ENCODE results near the gene HCFC1.

The HCFC1 gene

DNA sequence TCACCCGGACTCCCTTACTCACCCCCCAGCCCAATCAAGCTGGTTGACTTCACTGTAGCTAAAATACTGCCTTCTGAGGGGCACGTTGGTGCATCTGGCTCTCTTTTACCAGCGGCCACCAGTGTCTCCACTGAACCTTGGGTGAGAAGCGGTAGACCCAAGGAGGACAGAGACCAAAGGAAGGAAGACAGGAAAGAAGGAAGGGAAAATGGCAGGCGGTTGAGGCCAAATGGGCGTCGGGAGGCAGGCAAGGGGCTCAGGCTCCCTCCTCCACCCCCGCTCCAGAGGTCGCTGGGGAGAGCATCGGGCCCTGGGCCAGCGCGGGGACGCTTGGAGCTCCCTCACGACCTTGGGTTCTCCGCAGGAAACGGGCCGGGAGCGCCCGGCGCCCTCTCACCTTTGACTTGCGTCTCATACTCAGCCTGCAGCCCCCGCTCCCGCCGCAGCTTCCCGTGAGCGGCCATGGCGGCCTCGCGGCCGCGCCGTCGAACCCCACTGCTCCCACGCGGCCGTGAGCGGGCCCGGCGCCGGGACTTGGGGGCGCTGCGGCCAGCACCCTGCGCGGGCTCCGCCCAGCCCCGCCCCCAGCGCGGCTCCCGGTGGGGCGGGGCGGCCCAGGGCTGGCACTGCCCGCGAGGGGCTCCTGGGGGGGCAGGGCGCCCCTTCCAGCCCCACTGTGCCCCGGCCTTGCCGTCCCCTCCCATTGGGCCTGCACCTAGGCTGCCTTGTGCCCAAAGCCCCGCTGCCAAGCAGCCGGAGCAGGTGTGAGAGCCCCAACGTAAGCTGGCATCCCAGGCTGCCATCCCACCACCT, 45.7 kb downstream of the HCFC1 start, which contains the start of gene ARHGAP4:
Gene ARHGAP4 (minus strand): TSS at position 526 of the 813 bp plus-strand sequence. CDS start 62 bp downstream, at position 464.
- peak in 1 of 2 donors; percentile 29 for DNase-seq (ENCODE audit: low read depth in 1 of 2, low spot score in 1 of 2)

DNA sequence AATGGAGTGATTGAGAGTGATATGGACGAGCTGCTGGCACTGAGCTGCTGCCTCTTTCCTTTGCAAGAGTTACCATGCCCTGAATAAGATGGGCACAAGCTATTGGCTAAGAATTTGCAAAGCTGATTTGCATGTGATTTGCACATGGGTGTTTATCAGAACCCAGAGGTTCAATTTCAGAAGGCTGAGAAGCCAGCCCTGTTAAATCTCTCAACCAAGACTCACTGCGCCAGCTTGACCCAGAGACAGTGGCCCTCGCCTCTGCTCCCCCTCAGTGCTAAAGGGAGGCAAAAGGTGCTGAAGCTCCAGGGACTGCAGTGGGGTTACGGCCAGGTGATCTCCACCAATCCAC, 46.3 kb downstream of the HCFC1 start:
- DNase-seq (ENCODE audit: low read depth in 1 of 2, low spot score in 1 of 2): no peak

DNA sequence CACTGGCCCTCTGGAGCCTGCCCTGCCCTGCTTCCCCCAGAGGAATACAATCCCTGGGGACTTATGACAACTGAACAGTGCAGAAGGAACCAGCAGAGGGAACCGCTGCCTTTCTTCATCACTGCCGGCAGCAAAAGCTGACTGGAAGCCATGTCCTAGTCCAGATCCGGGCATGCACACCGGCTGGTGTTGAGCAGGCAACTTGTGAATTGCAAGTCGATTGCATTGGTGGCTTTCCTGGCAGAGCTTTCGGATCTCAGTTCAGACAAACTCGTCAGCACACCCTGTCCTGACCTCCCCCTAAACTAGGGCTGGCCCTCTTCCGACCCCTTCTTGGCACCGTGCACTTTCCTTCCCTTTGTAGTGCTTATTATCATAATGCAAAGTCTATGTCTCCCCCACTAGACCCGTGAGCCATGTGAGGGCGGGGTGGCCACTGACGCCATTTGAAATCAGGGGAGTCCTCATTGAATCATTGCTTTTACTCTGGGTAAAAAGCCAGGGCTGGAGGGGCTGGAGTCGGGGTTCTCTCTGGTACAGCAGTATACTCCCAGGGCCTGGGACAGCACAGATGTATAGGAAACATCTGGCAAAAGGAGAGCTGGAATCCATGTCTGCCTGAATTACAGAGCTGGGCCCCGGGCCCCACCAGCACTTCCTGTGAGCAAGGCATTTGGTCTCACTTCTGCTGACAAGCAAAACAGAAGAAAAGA, 47.3 kb downstream of the HCFC1 start:
- peak in 1 of 2 donors; percentile 11 for DNase-seq (ENCODE audit: low read depth in 1 of 2, low spot score in 1 of 2)

DNA sequence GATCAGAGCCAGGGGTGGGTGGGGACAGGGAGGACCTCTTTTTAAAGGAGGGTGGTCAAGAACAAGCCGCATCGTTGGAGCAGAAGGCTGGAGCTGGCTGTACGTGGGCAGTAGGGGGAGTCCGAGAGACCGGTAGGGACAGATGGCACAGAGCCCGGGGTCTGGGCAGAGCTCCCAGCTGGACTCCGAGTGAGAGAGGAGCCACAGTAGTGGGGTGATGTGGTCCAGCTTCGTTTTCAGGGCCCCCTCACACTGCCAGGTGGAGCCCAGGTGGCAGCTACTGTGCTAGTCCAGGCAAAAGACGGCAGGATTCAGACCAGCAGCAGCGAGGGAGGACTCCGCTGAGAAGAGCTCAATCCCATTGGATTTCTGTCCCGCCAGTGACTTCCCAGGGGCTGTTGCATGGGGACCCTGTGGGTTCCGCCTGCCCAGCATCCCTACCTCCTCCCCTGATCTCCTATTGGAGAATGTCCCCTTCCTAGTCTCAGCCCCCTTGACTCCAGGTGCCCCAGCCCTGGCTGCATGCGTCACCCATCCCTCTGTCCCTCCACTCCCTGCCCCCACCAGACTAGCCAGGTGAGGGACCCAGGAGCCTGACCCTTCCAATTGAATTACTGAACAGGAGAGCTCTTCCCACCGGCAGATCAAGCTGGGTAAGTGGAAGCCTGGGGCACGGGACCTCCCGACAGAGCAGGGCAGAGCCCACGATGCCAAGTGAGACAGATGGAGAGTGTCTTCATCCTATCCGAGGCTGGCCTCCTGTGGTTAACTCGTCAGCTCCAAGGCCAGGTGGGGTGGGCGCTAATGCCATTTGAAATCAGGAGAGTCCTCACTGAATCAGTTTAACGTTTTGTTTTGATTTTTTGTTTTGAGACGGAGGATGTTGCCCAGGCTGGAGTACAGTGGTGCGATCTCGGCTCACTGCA, 48.4 kb downstream of the HCFC1 start:
- DNase-seq (ENCODE audit: low read depth in 1 of 2, low spot score in 1 of 2): no peak

DNA sequence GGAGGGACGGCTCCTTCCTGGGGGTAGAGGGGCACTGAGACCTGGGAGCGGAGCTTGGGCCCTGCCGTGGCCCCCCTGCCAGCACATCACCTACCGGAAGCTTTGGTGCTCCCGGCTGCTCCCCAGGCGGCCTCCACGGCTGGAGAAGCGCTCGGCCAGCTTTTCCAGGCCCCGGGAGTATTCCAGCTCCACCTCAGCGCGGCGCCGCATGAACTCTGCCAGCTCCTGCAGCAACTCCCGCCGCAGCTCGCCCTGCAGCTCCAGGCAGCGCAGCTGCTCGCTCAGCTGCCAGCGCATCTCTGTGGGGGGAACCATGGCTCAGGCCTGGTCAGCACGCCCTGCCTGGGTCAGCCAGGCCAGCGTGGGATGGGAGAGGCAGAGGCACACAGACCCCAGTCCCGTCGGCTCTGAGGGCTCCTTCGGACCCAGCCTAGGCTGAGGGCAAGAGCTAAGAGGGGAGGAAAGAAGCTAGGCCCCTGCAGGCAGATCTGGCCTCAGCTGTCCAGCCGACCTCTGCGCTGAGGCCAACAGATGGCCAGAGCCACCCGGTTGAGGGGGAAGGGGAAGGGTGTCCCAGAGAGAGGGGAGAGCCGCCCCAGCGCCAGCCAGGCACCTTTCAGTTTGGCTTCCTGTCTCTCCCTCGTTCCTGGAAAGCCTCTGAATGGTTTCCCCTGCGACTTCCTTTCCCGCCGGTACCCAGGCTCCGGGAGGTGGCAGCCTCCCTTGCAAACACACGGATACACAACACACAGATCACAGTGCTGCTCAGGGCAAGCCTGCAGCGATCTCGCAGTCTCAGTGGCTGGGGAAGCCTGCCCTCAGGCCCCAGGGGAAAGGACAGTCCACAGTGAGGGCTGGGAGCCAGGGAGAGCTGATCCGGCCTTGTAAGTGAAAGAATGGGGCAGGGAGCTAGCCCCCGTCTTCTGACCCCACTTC, 49.8 kb downstream of the HCFC1 start:
- no peak for DNase-seq (ENCODE audit: low read depth in 1 of 2, low spot score in 1 of 2)

DNA sequence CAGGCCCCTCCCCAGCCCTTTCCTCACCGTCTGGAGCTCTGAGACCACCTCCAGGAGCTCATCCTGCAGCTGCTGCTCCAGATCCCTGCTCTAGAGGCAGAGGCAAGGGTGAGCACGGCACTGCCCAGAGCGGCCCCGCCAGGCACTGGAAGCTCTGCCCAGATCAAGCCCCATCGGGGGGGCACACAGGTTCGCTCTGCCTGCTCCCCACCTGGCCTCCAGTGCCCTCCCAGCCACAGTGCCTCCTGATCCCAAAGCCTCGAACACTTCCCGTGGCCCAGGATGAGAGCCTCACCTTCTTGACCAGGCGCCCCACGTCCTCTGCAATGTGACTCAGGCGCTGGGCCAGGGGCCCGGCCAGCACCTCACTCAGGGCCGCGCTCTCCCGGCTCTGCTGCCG, 50.5 kb downstream of the HCFC1 start:
- DNase-seq (ENCODE audit: low read depth in 1 of 2, low spot score in 1 of 2): no peak

DNA sequence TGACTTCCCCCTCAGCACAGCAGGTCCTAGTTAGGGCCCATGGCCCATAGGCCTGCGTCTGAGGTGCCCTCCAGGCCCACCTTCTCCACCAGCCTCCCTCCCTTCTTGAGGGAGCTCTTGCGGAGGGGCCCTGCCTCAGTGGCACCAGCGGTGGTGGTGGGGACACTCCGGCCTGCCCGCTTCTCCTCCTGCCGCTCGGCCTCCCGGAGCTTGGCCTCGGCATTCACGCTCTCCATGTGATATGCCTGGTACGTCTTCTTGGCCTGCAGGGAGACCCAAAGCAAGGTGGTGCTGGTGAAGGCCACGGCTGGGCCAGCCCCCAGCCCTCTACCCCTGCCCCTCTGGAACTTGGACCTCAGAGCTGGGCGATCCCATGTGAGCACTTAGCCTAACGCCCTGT, 51.1 kb downstream of the HCFC1 start:
- DNase-seq (ENCODE audit: low read depth in 1 of 2, low spot score in 1 of 2): no peak

DNA sequence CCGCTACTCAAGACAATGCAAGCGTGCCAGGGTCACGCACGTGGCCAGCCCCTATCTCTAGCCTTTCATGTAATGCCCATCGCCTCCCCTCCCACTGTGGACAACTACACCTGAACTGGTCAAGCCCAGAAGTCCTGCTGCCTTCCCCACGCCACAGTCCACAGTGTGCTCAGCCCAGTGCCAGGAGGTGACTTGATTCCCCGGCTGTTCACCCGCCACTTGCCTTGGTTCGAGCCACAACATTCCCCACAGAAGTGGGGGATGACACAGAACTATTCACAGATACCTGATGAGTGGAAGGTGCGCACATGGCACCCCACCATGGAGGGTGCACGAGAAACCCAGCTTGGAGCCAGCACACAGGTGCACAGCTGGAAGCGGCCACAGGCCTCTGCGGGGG, 52.3 kb downstream of the HCFC1 start:
- no peak for DNase-seq (ENCODE audit: low read depth in 1 of 2, low spot score in 1 of 2)

DNA sequence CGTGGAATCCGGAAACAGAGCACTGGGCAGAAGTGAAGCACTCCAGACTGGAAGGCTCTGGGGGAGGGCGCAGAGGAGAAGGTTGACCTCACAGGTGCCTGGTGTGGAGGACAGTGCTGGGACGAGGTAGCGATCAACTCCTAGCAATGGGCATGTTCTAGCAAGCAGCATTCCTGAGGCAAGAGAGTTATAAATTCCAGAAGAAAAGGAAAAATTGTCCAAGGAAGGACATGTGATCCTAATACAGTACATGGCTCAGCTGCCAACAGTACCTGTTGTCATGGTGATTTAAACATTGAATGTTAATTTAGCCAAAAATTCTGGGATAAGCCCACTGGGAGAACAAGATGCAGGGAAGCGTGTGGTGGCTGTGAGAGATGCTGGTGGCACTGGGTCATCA, 53.7 kb downstream of the HCFC1 start:
- DNase-seq (ENCODE audit: low read depth in 1 of 2, low spot score in 1 of 2): no peak

DNA sequence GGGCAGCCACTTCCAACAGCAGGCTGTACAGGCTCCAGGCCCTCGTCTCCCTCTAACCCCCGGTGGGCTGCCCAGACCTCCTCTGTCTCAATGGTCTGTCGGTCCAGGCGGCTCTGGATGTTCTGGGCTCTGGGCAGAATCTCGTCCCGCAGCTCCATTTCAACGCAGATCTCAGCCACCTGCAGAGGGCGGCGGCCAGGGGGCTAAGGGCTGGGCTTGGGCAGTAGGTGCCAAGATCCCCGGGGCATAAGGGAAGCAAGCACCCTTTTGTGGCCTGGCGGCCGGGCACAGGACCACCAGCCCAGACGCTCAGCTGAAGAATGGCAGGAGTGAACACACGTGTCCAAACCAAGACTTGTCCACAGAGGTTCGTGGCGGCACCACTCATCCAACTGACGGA, 57.9 kb downstream of the HCFC1 start:
- DNase-seq (ENCODE audit: low read depth in 1 of 2, low spot score in 1 of 2): no peak

DNA sequence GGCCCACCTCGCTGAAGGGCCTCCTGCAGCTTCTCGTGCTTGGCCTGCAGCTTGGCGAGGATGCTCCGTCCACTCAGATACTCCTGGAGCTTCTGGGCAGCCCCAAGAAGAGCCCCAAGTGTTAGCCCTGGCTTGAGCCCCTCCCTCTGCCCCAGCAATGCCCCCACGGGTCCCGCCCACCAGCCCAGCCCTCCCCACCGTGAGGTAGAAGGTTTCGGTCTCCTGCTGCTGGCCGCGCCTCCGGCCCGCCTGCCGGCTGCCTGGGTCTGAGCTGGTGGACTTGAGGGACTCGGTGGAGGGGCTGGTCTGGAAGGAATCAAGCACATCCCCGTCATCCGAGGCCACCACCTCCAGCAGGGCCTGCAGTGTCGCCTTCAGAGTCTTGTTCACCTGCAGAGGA, 58.4 kb downstream of the HCFC1 start:
- DNase-seq (ENCODE audit: low read depth in 1 of 2, low spot score in 1 of 2): no peak

DNA sequence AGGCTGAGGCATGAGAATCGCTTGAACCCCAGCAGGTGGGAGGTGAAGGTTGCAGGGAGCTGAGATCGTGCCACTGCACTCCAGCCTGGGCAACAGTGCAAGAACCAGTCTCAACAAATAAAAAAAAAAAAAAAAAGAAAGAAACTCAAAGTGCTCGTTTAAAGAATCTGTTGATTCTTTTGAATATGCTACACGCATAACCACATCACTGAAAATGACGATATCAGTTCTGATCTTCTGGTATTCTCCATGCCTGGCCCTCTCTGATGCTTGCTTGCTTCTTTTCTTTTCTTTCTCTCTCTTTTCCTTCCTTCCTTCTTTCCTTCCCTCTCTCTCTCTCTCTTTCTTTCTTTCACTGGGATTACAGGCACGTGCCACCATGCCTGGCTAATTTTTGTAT, 59.8 kb downstream of the HCFC1 start:
- DNase-seq (ENCODE audit: low read depth in 1 of 2, low spot score in 1 of 2): no peak

DNA sequence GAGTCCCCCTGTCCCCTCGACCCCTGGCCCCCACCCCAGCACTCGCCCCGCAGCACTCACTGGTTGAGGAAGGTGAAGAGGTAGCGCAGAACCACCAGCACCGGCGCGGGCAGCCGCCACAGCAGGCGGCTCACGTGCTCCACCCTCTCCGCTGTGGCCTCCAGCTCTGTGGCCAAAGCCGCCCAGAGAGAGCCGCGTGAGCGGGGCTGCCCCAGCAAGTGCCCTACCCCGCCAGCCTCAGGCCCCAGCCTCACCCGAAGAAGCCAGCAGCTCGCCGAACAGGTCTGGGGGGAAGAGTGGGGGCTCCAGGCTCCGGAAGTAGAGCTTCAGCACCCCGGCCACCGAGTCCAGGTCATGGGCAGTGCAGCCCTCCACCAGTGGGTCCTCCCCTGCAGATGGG, 61.2 kb downstream of the HCFC1 start:
- DNase-seq (ENCODE audit: low read depth in 1 of 2, low spot score in 1 of 2): no peak

DNA sequence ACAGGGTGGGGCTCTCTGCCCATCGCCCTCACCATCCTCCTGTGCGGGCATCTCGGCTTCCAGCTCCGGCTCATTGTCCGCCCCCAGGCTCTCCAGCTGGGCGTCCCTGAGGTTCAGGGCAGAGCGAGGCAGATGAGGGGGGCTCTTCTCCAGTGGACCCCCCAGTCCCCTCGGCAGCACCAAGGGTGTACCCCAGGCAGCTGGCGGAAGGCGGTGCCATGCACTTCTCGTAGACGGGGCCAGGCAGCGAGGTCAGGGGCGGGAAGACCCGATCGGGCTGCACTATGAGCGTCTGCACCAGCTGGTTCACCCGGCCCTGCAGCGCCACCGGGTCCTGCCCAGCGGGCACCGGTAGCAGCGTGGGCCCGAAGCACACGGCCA, 61.6 kb downstream of the HCFC1 start:
- DNase-seq (ENCODE audit: low read depth in 1 of 2, low spot score in 1 of 2): no peak

DNA sequence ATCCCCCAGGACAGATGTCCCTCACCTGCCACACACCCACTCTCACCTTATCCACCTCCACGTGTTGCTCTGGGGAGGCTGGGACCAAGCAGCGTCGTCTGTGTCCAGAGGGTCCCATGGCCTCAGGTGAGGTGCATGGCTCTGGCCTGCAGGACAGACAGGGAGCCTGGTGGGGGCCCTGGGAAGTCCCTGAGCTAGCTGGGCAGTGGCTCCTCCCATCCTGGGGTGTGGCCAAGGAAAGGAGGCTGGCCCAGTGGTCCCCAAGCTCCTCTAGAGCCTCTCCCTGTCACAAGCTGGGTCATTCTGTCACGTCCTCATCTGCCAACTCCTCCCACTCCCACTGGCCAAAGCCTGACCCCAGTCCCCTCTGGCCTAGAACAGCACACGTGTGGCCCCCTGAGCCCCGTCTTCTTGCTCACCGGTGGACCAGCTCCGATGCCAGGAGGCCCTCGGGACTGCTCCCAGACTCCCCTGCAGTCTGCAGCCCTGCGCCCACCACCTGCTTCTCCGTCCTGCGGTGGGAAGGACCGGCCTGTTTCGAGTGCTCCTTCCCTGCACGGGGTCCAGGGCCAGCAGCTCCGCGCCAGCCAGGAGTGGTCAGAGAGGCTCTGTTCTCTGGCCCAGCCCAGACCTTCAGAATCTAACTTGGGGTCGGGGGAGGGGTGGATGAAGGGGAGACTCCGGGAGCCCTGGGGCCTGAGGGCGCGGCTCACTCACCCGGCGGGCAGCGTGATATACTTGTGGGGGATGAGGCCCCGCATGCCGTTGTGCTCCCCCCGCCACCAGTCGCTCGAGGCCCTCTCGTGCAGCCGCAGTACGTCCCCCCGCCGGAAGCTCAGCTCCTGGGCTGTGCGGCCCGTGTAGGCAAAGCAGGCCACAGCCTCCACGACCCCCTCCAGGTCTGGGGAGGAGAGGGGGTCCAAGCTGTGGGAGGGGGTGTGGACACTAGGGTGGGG, 62.3 kb downstream of the HCFC1 start:
- no peak for DNase-seq (ENCODE audit: low read depth in 1 of 2, low spot score in 1 of 2)

DNA sequence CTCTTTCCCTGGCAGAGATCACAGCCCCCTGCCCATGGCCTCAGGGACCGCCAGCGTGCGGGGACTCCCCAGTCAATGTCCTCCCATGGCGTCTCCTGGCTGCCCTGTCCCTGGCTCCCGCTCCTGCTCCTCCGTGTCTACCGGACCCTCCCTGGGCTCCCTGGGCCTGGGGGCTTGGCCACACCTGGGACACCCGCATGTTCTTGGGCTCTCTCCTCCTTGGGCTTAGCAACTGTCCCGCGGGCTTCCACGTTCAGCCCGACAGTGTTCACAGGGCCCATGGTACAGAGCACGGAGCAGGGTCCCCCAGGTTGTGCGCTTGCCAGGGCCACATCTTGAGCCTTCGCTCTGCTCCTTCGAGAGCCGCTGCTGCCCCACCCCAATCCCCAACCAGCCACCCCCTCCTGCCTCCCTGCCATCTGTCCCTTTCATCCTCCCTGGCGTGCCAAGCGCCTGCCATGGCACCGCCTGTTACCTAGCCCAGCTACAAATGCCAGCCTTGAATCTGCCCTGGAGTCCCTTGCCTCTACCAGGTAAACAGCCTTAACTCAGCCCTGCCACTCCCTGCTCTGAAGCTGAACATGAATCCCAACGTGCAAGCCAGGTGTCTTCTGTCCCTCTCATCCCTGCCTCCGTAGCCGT, 63.3 kb downstream of the HCFC1 start:
- no peak for DNase-seq (ENCODE audit: low read depth in 1 of 2, low spot score in 1 of 2)

DNA sequence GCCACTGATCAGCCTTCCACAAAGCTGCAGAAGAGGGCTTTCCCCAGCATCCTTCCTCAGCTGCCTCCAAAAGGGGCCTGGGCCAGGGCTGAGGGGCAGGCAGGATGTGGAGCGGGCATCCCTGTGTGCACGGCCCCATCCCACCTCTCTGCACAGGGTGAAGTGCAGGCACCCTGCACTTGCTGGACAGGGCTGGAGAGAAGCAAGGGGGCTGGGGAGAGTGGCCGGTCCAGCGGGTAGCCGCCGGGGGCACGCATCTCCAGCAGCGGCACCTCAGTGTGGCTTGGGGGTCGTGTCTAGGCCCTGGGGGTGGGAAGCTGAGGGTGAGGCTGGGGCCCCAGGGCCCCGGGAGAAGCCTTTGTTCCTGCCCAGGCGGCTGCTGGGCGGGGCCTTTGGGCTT, 64.2 kb downstream of the HCFC1 start:
- no peak for DNase-seq (ENCODE audit: low read depth in 1 of 2, low spot score in 1 of 2)

DNA sequence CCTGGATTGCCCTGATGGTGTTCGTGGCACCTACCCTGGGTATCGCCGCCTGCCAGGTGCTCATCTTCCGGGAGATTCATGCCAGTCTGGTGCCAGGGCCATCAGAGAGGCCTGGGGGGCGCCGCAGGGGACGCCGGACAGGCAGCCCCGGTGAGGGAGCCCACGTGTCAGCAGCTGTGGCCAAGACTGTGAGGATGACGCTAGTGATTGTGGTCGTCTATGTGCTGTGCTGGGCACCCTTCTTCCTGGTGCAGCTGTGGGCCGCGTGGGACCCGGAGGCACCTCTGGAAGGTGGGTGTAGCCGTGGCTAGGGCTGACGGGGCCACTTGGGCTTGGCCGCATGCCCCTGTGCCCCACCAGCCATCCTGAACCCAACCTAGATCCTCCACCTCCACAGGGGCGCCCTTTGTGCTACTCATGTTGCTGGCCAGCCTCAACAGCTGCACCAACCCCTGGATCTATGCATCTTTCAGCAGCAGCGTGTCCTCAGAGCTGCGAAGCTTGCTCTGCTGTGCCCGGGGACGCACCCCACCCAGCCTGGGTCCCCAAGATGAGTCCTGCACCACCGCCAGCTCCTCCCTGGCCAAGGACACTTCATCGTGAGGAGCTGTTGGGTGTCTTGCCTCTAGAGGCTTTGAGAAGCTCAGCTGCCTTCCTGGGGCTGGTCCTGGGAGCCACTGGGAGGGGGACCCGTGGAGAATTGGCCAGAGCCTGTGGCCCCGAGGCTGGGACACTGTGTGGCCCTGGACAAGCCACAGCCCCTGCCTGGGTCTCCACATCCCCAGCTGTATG, 65.3 kb downstream of the HCFC1 start:
- DNase-seq (ENCODE audit: low read depth in 1 of 2, low spot score in 1 of 2): no peak
